ENCODE measurements around the gene GSTM3. TPM values are rescaled to one million over a fixed set of nuclear protein-coding genes. Genes with fewer than 3 reads are reported as not detected.

Gene GSTM3
- total RNA-seq, 2 experiments from 2014 or later = not detected

DNA sequence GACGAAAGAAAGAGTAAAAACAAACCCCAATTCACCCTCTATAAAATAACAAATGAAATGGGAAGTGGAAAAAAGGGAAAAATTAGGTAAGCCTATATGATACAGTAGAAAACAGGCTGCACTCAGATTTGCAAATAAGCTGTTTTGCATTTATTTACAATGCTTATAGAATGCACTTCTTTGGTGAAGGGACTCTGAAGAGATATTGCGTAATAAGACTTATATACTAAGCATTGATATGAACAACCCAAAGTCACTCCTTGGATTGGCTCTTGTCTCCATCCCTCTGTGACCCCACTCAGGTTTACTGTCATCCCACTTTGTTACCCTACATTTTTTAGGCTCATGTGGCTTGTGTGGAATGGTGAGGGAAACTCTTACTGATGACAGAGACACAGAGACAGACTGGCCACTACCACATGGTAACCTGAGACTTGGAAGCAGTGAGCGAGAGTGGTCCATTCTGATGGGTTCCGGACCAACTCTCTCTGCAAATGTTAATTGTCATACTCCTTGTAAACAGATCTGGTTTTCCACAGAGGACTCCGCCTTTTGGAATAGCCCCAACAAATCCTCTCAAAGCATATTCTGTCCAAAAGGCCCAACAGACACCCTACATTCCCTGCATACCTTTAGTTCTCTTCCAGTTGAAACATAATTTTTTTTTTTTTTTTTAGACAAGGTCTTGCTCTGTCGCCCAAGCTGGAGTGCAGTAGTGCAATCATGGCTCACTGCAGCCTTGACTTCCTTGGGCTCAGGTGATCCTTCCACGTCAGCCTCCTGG is 17.7 kb downstream of the GSTM3 start:
- Histone ChIP-seq H3K79me2 (ENCODE audit: insufficient read depth, low read depth, low read length) (no peaks in the 10 kb centered on the region), H3K4me1 (ENCODE audit: insufficient read depth, low read length, poor library complexity, severe bottlenecking) (no peaks in the 10 kb centered on the region), H3K4me2 (ENCODE audit: low read length) (no peak overlapping the region), H2AFZ (ENCODE audit: low read length) (no peak overlapping the region), H4K20me1 (ENCODE audit: insufficient read depth, low read length) (no peaks in the 10 kb centered on the region), H3K9me2 (ENCODE audit: insufficient read depth, low read length) (no peaks in the 10 kb centered on the region), H3K4me3 (ENCODE audit: low read depth, low read length, poor library complexity, severe bottlenecking) (no peak overlapping the region), H3K27ac (ENCODE audit: low read depth, low read length, poor library complexity, severe bottlenecking) (no peak overlapping the region), H3K9me3 (ENCODE audit: low read length) (no peaks in the 10 kb centered on the region), H3K36me3 (ENCODE audit: insufficient read depth, low read length) (no peaks in the 10 kb centered on the region)
- DNase-seq (ENCODE audit: low spot score) = no peak
- TF ChIP-seq, protein P1, sequence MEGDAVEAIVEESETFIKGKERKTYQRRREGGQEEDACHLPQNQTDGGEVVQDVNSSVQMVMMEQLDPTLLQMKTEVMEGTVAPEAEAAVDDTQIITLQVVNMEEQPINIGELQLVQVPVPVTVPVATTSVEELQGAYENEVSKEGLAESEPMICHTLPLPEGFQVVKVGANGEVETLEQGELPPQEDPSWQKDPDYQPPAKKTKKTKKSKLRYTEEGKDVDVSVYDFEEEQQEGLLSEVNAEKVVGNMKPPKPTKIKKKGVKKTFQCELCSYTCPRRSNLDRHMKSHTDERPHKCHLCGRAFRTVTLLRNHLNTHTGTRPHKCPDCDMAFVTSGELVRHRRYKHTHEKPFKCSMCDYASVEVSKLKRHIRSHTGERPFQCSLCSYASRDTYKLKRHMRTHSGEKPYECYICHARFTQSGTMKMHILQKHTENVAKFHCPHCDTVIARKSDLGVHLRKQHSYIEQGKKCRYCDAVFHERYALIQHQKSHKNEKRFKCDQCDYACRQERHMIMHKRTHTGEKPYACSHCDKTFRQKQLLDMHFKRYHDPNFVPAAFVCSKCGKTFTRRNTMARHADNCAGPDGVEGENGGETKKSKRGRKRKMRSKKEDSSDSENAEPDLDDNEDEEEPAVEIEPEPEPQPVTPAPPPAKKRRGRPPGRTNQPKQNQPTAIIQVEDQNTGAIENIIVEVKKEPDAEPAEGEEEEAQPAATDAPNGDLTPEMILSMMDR (conservative IDR thresholded peaks at IDR 0.05; ENCODE audit: low read length) = no peak
- no peak for TF ChIP-seq EZH2phosphoT487 (IDR thresholded peaks at IDR 0.05; ENCODE audit: borderline replicate concordance, low read depth, low read length)
- POLR2A ChIA-PET = interaction anchor here (0.7 kb wide), 1 partner anchor 182 kb away, joined by 3 read pairs; no protein-coding TSS in a partner anchor
- no TSS peak for BruUV-seq (replicated peaks)
- intact Hi-C loops (cut with micrococcal nuclease; ENCODE audit: unreplicated experiment) = no loop called here
- CTCF ChIA-PET (ENCODE audit: unreplicated experiment) = no interaction called here

DNA sequence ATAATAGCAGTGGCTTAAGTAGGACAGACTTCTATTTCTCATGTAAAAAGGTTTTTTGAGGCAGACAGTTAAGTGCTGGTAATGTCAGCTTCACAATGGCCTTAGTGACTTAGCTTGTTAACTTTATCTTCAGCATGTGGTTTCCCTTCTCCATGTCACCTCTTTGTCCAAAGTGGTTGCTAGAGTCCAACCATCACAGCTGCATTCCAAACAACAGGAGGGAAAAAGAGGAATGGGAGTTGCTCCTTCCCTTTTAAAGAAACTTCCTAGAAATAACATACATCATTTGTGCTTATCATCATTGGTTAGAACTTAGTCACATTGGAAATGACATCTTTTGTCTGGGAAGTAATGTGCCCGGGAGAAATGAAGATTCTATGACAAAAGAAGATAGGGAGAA is 18.9 kb downstream of the GSTM3 start:
- Histone ChIP-seq H3K4me3 (ENCODE audit: low read depth, low read length, poor library complexity, severe bottlenecking) (no peak overlapping the region), H3K4me2 (ENCODE audit: low read length) (no peak overlapping the region), H3K79me2 (ENCODE audit: insufficient read depth, low read depth, low read length) (no peaks in the 10 kb centered on the region), H3K4me1 (ENCODE audit: insufficient read depth, low read length, poor library complexity, severe bottlenecking) (no peaks in the 10 kb centered on the region), H3K36me3 (ENCODE audit: insufficient read depth, low read length) (no peaks in the 10 kb centered on the region), H3K27ac (ENCODE audit: low read depth, low read length, poor library complexity, severe bottlenecking) (no peak overlapping the region), H3K9me3 (ENCODE audit: low read length) (no peaks in the 10 kb centered on the region), H3K9me2 (ENCODE audit: insufficient read depth, low read length) (no peaks in the 10 kb centered on the region), H4K20me1 (ENCODE audit: insufficient read depth, low read length) (no peaks in the 10 kb centered on the region), H2AFZ (ENCODE audit: low read length) (no peak overlapping the region)
- POLR2A ChIA-PET = no interaction called here
- CTCF ChIA-PET (ENCODE audit: unreplicated experiment) = no interaction called here
- intact Hi-C loops (cut with micrococcal nuclease; ENCODE audit: unreplicated experiment) = no loop called here
- TF ChIP-seq, protein P1 (conservative IDR thresholded peaks at IDR 0.05; ENCODE audit: low read length) = no peak
- no peak for TF ChIP-seq EZH2phosphoT487 (IDR thresholded peaks at IDR 0.05; ENCODE audit: borderline replicate concordance, low read depth, low read length)
- DNase-seq (ENCODE audit: low spot score) = no peak
- BruUV-seq (replicated peaks) = no TSS peak

DNA sequence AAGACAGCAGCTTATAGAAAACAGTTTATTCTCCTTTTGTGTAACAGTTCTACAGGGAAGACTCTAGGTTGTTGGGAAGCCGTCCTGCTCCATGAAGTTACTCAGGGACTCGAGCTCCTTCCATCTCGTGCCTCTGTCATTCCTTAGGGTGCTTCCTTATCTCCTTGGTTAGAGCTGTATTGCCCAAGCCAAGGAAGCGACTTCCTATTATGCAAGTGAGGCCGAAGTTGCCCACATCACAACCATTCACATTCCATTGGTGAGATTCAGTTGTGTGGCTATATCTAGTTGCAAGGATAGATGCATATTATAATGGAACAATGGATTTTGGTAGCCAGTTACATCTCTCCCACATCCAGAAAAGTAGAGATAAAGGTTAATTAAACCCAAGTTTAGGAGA is 19.8 kb downstream of the GSTM3 start:
- no peak for DNase-seq (ENCODE audit: low spot score)
- TF ChIP-seq, protein P1 (conservative IDR thresholded peaks at IDR 0.05; ENCODE audit: low read length) = no peak
- TF ChIP-seq EZH2phosphoT487 (IDR thresholded peaks at IDR 0.05; ENCODE audit: borderline replicate concordance, low read depth, low read length) = no peak
- Histone ChIP-seq H3K27ac (ENCODE audit: low read depth, low read length, poor library complexity, severe bottlenecking) (no peak overlapping the region), H3K9me3 (ENCODE audit: low read length) (no peaks in the 10 kb centered on the region), H4K20me1 (ENCODE audit: insufficient read depth, low read length) (no peaks in the 10 kb centered on the region), H3K4me1 (ENCODE audit: insufficient read depth, low read length, poor library complexity, severe bottlenecking) (no peaks in the 10 kb centered on the region), H3K4me2 (ENCODE audit: low read length) (no peak overlapping the region), H3K9me2 (ENCODE audit: insufficient read depth, low read length) (no peaks in the 10 kb centered on the region), H3K79me2 (ENCODE audit: insufficient read depth, low read depth, low read length) (no peaks in the 10 kb centered on the region), H3K36me3 (ENCODE audit: insufficient read depth, low read length) (no peaks in the 10 kb centered on the region), H2AFZ (ENCODE audit: low read length) (no peak overlapping the region), H3K4me3 (ENCODE audit: low read depth, low read length, poor library complexity, severe bottlenecking) (no peak overlapping the region)
- no TSS peak for BruUV-seq (replicated peaks)
- ChIA-PET CTCF (ENCODE audit: unreplicated experiment) (no interaction called here), POLR2A (no interaction called here)
- intact Hi-C loops (cut with micrococcal nuclease; ENCODE audit: unreplicated experiment) = no loop called here

All from OCI-LY7 (cell line).